K562 (cell line): ENCODE measurements around the gene CFDP1. TPM values are rescaled to one million over a fixed set of nuclear protein-coding genes. Genes with fewer than 3 reads are reported as not detected.

ENCODE experiments used
- ATAC-seq: fragments of 200-7000 bp; cut with Tn5 transposase; 3 replicates; pipeline ENCODE4 v1.9.1; 2020; ENCODE audit warnings: moderate library complexity
- BruUV-seq: library from RNA; stranded (reverse); fragments of 400-500 nt; replicated peaks from 2 replicates; lab custom pipeline; 2021; lab: Mats Ljungman, UMichigan
- CTCF ChIA-PET: fragments of 300-600 bp; formaldehyde crosslinking; extraction: SDS; loops from one replicate; lab custom pipeline; 2021; ENCODE audit warnings: low intra/inter-chr PET ratio; lab: Yijun Ruan, JAX
- POLR2A ChIA-PET: fragments of 300-600, 350-650 bp; sonication (Branson Sonifier 250); formaldehyde crosslinking; extraction: SDS; loops from one replicate; lab custom pipeline; 2021; ENCODE audit warnings: antibody characterized with exemption, inconsistent platforms; lab: Yijun Ruan, JAX
- DNase-seq, 4 experiments: peaks; one replicate each; pipeline versions ENCODE4 v3.0.0 to v3.0.0-alpha.2; 2011 to 2018; ENCODE audit warnings: low spot score in 3 of 4, mixed read lengths in 3 of 4; ENCODE audit errors: extremely low read depth in 1 of 4
- FAIRE-seq: peaks from 2 replicates; lab custom pipeline; 2011; peaks lifted over from hg19 to GRCh38; lab: Jason Lieb, UNC
- H2AFZ ChIP-seq: 2 replicates; pipeline ENCODE4 v1.6.0; 2011; ENCODE audit warnings: low read depth, low read length, control low read depth, inconsistent platforms
- H3K27ac ChIP-seq: fragments of 200-600 bp; 3 replicates; pipeline ENCODE4 v1.8.0; 2011; ENCODE audit warnings: low read depth, mild to moderate bottlenecking, control low read depth, inconsistent platforms, low read length, moderate library complexity, mixed read lengths; ENCODE audit errors: extremely low read depth
- H3K27me3 ChIP-seq, 2 experiments: fragments of 300-600 bp in 1 of 2; 2 replicates in 1 of 2; 3 replicates in 1 of 2; pipeline versions ENCODE4 v1.6.0 to v1.8.0; 2011; ENCODE audit warnings: inconsistent platforms in 2 of 2, low read length in 2 of 2, mild to moderate bottlenecking in 1 of 2, mixed read lengths in 1 of 2, moderate library complexity in 1 of 2; ENCODE audit not compliant: control insufficient read depth in 2 of 2, insufficient read depth in 2 of 2
- H3K36me3 ChIP-seq: fragments of 300-600 bp; 3 replicates; pipeline ENCODE4 v1.8.0; 2011; ENCODE audit warnings: mild to moderate bottlenecking, low read length, inconsistent platforms; ENCODE audit not compliant: control insufficient read depth, insufficient read depth
- H3K4me1 ChIP-seq, 2 experiments: fragments of 200-600 bp in 1 of 2; replicated peaks in 1 of 2; 2 replicates in 1 of 2; 3 replicates in 1 of 2; pipeline versions ENCODE4 v1.5.1 to v1.8.0; 2011; ENCODE audit warnings: inconsistent platforms in 2 of 2, low read length in 2 of 2, mild to moderate bottlenecking in 1 of 2, mixed read lengths in 1 of 2, moderate library complexity in 1 of 2; ENCODE audit not compliant: control insufficient read depth in 2 of 2, insufficient read depth in 2 of 2
- H3K4me2 ChIP-seq: 2 replicates; pipeline ENCODE4 v1.6.1; 2011; ENCODE audit warnings: low read length, control low read depth, inconsistent platforms, mixed read lengths; ENCODE audit not compliant: insufficient read depth
- H3K4me3 ChIP-seq: fragments of 200-600 bp; sonication (generic), shearing (Covaris generic); 2 replicates; pipeline ENCODE4 v1.5.1; 2016; ENCODE audit warnings: control low read depth, inconsistent platforms
- H3K79me2 ChIP-seq: fragments of 200-600 bp; 3 replicates; pipeline ENCODE4 v1.8.0; 2011; ENCODE audit warnings: low read length, inconsistent platforms; ENCODE audit not compliant: control insufficient read depth, insufficient read depth
- H3K9ac ChIP-seq, 2 experiments: 2 replicates each; pipeline versions ENCODE4 v1.6.0 to v1.6.1; 2011; ENCODE audit warnings: low read depth in 2 of 2, low read length in 2 of 2, control low read depth in 1 of 2, inconsistent platforms in 1 of 2, mild to moderate bottlenecking in 1 of 2, mixed read lengths in 1 of 2; ENCODE audit not compliant: insufficient read depth in 1 of 2
- H3K9me1 ChIP-seq: one replicate; pipeline ENCODE4 v1.6.0; 2011; ENCODE audit warnings: inconsistent platforms, mild to moderate bottlenecking, low read length, moderate library complexity; ENCODE audit not compliant: control insufficient read depth, insufficient read depth
- H3K9me3 ChIP-seq: replicated peaks from 2 replicates; pipeline ENCODE4 v1.5.1; 2011; ENCODE audit warnings: low read depth, low read length, inconsistent platforms; ENCODE audit not compliant: control insufficient read depth, insufficient read depth
- H4K20me1 ChIP-seq: replicated peaks from 2 replicates; pipeline ENCODE4 v1.6.1; 2011; ENCODE audit warnings: low read length, inconsistent platforms, mixed read lengths; ENCODE audit not compliant: control insufficient read depth, insufficient read depth
- CTCFL ChIP-seq: IDR thresholded peaks from 2 replicates; pipeline ENCODE4 v1.6.1; 2011; ENCODE audit warnings: borderline replicate concordance, low read depth, mild to moderate bottlenecking, moderate library complexity, low read length; ENCODE audit not compliant: insufficient read depth, poor library complexity, severe bottlenecking
- FUS ChIP-seq: fragments of 200-400 bp; formaldehyde crosslinking; optimal IDR thresholded peaks from 2 replicates; pipeline ENCODE3; 2017; ENCODE audit warnings: low read depth, low read length
- GTF2A2 ChIP-seq: IDR thresholded peaks from 2 replicates; pipeline ENCODE4 v1.6.1; 2016; ENCODE audit warnings: mild to moderate bottlenecking, missing genetic modification characterization, missing compliant biosample characterization
- HDGF ChIP-seq: fragments of 450-650 bp; IDR thresholded peaks from 2 replicates; pipeline ENCODE4 v1.6.1; 2016
- HIVEP1 ChIP-seq: fragments of 250-450 bp; sonication (Bioruptor Pico); IDR thresholded peaks from 2 replicates; pipeline ENCODE4 v1.4.0; 2020; ENCODE audit warnings: mild to moderate bottlenecking
- KDM5B ChIP-seq: fragments of 200-600 bp; sonication (generic); IDR thresholded peaks from 2 replicates; pipeline ENCODE4 v1.6.1; 2012; ENCODE audit warnings: low read depth, mild to moderate bottlenecking, moderate library complexity, low read length, control low read depth, inconsistent platforms; ENCODE audit not compliant: insufficient replicate concordance
- KLF1 ChIP-seq: fragments of 450-650 bp; IDR thresholded peaks from 2 replicates; pipeline ENCODE4 v1.6.1; 2016; ENCODE audit warnings: missing genetic modification characterization, missing compliant biosample characterization
- NFYB ChIP-seq: IDR thresholded peaks from 2 replicates; pipeline ENCODE4 v1.6.1; 2011; ENCODE audit warnings: mild to moderate bottlenecking, moderate library complexity; ENCODE audit not compliant: insufficient read length; ENCODE audit errors: extremely low read depth
- PHB2 ChIP-seq: fragments of 450-650 bp; IDR thresholded peaks from 2 replicates; pipeline ENCODE4 v1.6.1; 2017; ENCODE audit warnings: low read depth
- PHF20 ChIP-seq: fragments of 450-650 bp; IDR thresholded peaks from 2 replicates; pipeline ENCODE4 v1.6.1; 2018; ENCODE audit not compliant: partially characterized antibody
- TAF15 ChIP-seq: fragments of 200-400 bp; formaldehyde crosslinking; IDR thresholded peaks from 2 replicates; pipeline ENCODE4 v1.6.1; 2017; ENCODE audit warnings: mild to moderate bottlenecking, low read depth, low read length, moderate library complexity
- TBL1XR1 ChIP-seq, 2 experiments: IDR thresholded peaks; 2 replicates each; pipeline ENCODE4 v1.6.1; 2012; ENCODE audit warnings: improper control_type of control experiment in 2 of 2, low read length in 2 of 2, mild to moderate bottlenecking in 1 of 2
- ZNF12 ChIP-seq: sonication (generic); formaldehyde crosslinking; IDR thresholded peaks from 2 replicates; pipeline ENCODE4 v1.4.0; 2020; ENCODE audit warnings: mild to moderate bottlenecking, missing genetic modification reagents
- ZNF23 ChIP-seq: fragments of 250-450 bp; sonication (Bioruptor Pico); IDR thresholded peaks from 2 replicates; pipeline ENCODE4 v1.4.0; 2020; ENCODE audit warnings: mild to moderate bottlenecking
- WGBS: fragments of 100-300 bp; shearing (Covaris generic); methylation state at CpG from one replicate; pipeline ENCODE4 v1.1.6; 2016; ENCODE audit warnings: low coverage, mixed read lengths; ENCODE audit not compliant: insufficient coverage; ENCODE audit errors: missing lambda C conversion rate; 5-methylcytosine and 5-hydroxymethylcytosine counted together
- in situ Hi-C: fragments of 300-500 bp; cut with MboI; formaldehyde crosslinking; loops from 4 replicates; pipeline ENCODE4 v1.15.0; 2018; ENCODE audit warnings: inconsistent platforms, mixed read lengths
- intact Hi-C: fragments of 100-400 bp; cut with micrococcal nuclease; formaldehyde crosslinking; loops from 2 replicates; pipeline ENCODE4 v1.14.2; 2022
- polyA plus RNA-seq, 8 experiments: library from polyadenylated mRNA; depleted of rRNA in 4 of 8; stranded (reverse) in 5 of 8; unstranded in 3 of 8; fragments of >200 nt; fragmentation: Nextera tagmentation in 2 of 8; fragmentation: Illumina TruSeq in 1 of 8; extraction: Ambion mirVana in 2 of 8; extraction: Trizol in 1 of 8; gene quantifications; 2 replicates each; pipeline versions ENCODE4 v1.2.1 to v1.2.3, GENCODE V29; 2011 to 2014; ENCODE audit warnings: inconsistent platforms in 1 of 8, missing spikeins in 1 of 8
- total RNA-seq, 7 experiments: library from RNA; depleted of rRNA in 6 of 7; stranded (reverse); fragments of >200 nt in 6 of 7; fragmentation: Illumina TruSeq in 2 of 7; extraction: Trizol in 2 of 7; gene quantifications; 2 replicates each; pipeline versions ENCODE4 v1.2.1 to v1.2.3, GENCODE V29; 2011 to 2021; ENCODE audit warnings: low replicate concordance in 1 of 7
- TF ChIP-seq, protein P1 (sequence below): fragments of 450-650 bp; IDR thresholded peaks from 2 replicates; pipeline ENCODE4 v1.6.1; 2016; ENCODE audit warnings: borderline replicate concordance

CFDP1 gene
- total and polyA plus RNA-seq, 9 of the 15 experiments (the other 6 are each of a cell fraction or from before 2014, with no cell fraction given) = 31.5 to 78.4 (median 61.7) TPM

DNA sequence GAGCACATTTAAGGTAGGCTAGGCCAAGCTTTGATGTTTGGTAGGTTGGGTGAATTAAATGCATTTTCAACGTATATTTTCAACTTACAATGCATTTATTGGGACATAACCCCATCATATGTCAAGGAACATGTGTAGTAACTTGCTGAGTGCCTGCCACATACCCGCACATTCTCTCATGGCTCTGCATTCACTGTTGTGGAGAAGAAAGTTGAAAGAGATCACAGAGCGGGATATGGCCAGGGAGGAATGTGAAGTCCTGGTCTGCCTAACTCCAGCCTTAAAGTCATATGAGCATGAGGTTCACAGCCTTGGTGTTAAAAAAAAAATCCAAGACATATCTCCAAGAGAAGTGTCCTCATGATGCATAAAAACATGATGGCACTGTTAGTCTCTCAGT is 79.1 kb downstream of the CFDP1 start:
- TF ChIP-seq TAF15 (no peak), ZNF23 (no peak), FUS (no peak)
- TF ChIP-seq, protein P1, sequence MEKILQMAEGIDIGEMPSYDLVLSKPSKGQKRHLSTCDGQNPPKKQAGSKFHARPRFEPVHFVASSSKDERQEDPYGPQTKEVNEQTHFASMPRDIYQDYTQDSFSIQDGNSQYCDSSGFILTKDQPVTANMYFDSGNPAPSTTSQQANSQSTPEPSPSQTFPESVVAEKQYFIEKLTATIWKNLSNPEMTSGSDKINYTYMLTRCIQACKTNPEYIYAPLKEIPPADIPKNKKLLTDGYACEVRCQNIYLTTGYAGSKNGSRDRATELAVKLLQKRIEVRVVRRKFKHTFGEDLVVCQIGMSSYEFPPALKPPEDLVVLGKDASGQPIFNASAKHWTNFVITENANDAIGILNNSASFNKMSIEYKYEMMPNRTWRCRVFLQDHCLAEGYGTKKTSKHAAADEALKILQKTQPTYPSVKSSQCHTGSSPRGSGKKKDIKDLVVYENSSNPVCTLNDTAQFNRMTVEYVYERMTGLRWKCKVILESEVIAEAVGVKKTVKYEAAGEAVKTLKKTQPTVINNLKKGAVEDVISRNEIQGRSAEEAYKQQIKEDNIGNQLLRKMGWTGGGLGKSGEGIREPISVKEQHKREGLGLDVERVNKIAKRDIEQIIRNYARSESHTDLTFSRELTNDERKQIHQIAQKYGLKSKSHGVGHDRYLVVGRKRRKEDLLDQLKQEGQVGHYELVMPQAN = no peak
- ChIA-PET POLR2A (no interaction called here), CTCF (no interaction called here)
- no peak for ATAC-seq
- WGBS = 97% methylated on average over 3 of the region's 3 CpGs
- Histone ChIP-seq H3K36me3 (no peaks in the 10 kb centered on the region), H2AFZ (no peak overlapping the region), H3K4me2 (no peak overlapping the region), H3K9me1 (no peaks in the 10 kb centered on the region), H4K20me1 (no peaks in the 10 kb centered on the region), H3K79me2 (no peaks in the 10 kb centered on the region), H3K9ac (no peak overlapping the region), H3K4me1 (no peaks in the 10 kb centered on the region), H3K9me3 (no peaks in the 10 kb centered on the region), H3K27ac (no peak overlapping the region), H3K27me3 (no peaks in the 10 kb centered on the region), H3K4me3 (no peak overlapping the region)
- DNase-seq = no peak
- FAIRE-seq = no peak
- intact Hi-C loops (no loop called here), in situ Hi-C loops (no loop called here)
- no TSS peak for BruUV-seq

DNA sequence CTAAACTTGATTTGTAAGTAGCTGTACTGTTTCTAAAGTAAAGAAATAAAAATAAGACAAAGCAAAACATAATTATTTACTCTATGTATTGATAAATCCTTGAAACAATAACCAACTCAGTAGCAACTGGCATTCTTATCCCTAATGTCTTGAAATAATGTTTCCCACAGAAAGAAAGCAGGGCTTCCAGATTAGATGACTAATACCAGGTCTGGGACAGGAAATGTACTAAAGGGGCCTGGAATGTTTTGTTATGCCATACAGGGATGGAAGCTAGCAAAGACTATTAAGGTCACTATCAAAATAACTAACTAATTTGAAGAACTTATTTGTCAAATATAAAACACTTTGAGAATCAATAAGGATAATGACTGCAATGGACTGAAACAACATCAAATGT is 82.1 kb downstream of the CFDP1 start:
- H3K27me3 ChIP-seq = no peaks in the 10 kb centered on the region
- DNase-seq (no peak), FAIRE-seq (no peak), ATAC-seq (no peak)
- H3K9me1 ChIP-seq = no peaks in the 10 kb centered on the region
- in situ Hi-C loops (no loop called here), intact Hi-C loops (no loop called here)
- no peaks in the 10 kb centered on the region for H3K79me2 ChIP-seq
- no peaks in the 10 kb centered on the region for H3K9me3 ChIP-seq
- no peak overlapping the region for H2AFZ ChIP-seq
- H3K36me3 ChIP-seq = no peaks in the 10 kb centered on the region
- no peak overlapping the region for H3K27ac ChIP-seq
- no peak overlapping the region for H3K9ac ChIP-seq
- no peak overlapping the region for H3K4me3 ChIP-seq
- no peak overlapping the region for H3K4me2 ChIP-seq
- no TSS peak for BruUV-seq
- H4K20me1 ChIP-seq = no peaks in the 10 kb centered on the region
- POLR2A ChIA-PET = interaction anchor here (0.8 kb wide), 1 partner anchor 27 kb away, joined by 3 read pairs; no protein-coding TSS in a partner anchor
- CTCF ChIA-PET = no interaction called here
- no peaks in the 10 kb centered on the region for H3K4me1 ChIP-seq
- no peak for TF ChIP-seq CTCFL
- TF ChIP-seq PHB2 = no peak
- TF ChIP-seq KDM5B = no peak
- TF ChIP-seq HDGF = no peak
- TF ChIP-seq GTF2A2 = no peak
- TF ChIP-seq HIVEP1 = no peak
- TF ChIP-seq PHF20 = no peak
- no peak for TF ChIP-seq NFYB
- no peak for TF ChIP-seq TBL1XR1 (IDR thresholded peaks at IDR 0.05; ENCODE audit: low read length in 2 of 2)
- no peak for TF ChIP-seq ZNF12 (CRISPR knock-in tag)
- no peak for TF ChIP-seq KLF1 (tag)
